HG02571 (cell line): ENCODE measurements around the gene SLC39A11.

Experiments
- ATAC-seq: cut with Tn5 transposase; IDR thresholded peaks from one replicate; pipeline ENCODE4 v1.9.1; 2021; ENCODE audit warnings: mild to moderate bottlenecking, moderate library complexity; ENCODE audit not compliant: unreplicated experiment

Gene SLC39A11

DNA sequence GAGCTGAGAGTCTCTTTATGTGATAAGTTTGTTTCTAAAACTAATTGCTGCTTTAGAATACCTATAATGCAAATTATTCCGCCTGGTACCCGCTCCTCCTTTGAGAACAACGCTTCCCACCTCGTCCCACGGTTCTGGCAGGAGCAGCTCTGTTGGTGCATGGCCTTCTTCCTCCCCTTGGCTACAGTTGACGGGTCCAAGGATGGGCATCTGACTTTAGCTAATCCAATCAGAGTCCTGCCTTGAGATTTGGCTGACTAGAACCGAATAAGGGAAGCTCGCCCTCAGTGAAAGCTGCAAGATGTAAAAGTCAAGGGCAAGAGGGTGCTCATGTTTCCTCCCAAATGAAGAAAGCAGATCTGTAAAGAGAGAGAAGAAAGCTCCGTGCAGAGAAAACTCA is 481.3 kb downstream of the SLC39A11 start:
- ATAC-seq: no peak

DNA sequence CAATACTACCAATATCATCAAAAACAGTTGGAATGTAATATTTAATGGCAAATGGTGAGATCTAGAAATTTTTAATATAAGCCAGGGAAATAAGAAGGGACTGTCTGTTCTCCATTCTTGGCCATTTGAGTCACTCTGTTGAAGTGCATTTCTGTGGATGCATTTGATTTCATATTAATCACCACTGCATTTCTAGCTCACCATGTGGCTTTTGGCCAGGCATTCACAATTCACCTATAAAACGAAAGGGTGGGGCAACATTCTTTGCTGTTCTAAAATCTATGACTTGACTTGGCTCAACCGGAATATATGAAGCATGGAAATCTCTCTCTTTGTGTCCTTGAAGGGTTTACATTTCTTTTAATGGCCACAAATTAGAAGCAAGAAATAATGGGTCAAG is 483.0 kb downstream of the SLC39A11 start:
- ATAC-seq: no peak

DNA sequence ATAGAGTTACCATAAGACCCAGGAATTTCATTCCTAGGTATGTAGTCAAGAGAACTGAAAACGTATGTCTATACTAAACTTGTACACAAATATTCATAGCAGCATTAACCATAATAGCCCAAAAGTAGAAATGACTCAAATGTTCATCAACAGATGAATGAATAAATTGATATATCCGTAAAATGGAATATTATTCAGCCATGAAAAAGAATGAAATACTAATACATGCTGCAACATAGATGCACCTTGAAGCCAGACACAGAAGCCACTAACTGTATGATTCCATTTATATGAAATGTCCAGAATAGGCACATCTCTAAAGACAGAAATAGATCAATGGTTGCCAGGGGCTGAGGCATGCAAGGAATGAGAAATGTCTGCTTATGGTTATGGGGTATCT is 484.1 kb downstream of the SLC39A11 start:
- ATAC-seq: no peak

DNA sequence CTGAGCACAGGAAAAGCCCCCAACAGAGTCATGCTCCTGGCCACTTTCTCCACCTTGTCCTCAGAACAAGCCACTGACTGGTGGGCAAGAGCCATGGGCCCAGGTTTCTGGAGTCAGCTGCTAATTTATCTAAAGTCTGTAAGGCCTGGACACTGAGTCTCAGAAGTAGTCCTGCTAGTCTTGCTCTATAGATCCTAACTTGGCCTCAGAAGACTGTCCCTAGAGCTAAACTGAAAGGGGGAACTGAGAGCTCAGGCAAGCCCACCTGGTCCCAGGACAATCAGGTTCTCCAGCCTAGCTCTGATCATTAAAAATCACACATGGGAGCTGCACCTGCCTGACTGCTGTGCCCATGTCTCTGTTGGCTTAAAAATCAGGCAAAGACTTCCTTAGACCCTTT is 485.8 kb downstream of the SLC39A11 start:
- no peak for ATAC-seq

DNA sequence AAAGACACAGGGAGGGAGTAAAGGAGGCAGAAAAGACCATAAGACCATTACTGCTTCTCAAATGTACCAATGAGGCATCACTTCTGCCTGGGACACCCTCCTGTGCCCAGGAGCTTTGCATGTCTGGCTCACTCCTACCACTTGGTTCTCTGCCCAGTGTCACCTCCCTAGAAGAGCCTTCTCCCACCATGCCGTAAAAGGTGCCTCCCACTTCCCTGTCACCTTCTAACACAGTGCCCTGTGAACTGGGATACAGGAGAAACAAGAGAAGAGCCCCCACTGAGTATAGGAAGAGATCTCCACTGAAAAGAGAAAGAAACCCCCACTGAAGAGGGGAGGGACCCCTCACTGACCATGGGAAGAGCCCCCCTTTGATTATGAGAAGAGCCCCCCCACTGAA is 486.9 kb downstream of the SLC39A11 start:
- ATAC-seq: no peak

DNA sequence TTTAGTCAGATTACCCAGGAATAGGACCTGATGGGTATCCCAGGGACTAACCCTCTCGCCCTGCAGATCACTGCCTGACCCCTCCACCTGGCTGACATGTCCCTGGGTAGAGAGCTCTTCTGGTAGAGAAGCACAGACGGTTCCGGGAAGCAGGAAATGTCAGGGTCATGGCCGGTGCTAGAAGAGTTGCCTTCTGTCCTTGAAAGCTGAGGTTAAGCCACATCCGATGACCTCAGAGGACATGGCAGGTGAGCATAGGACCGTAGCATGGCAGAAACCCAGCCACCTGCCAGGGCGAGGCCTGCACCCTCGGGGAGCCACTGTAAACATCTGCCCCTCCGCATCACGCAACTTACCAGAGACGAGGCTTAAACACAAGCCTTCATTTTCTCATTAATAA is 488.0 kb downstream of the SLC39A11 start:
- no peak for ATAC-seq

DNA sequence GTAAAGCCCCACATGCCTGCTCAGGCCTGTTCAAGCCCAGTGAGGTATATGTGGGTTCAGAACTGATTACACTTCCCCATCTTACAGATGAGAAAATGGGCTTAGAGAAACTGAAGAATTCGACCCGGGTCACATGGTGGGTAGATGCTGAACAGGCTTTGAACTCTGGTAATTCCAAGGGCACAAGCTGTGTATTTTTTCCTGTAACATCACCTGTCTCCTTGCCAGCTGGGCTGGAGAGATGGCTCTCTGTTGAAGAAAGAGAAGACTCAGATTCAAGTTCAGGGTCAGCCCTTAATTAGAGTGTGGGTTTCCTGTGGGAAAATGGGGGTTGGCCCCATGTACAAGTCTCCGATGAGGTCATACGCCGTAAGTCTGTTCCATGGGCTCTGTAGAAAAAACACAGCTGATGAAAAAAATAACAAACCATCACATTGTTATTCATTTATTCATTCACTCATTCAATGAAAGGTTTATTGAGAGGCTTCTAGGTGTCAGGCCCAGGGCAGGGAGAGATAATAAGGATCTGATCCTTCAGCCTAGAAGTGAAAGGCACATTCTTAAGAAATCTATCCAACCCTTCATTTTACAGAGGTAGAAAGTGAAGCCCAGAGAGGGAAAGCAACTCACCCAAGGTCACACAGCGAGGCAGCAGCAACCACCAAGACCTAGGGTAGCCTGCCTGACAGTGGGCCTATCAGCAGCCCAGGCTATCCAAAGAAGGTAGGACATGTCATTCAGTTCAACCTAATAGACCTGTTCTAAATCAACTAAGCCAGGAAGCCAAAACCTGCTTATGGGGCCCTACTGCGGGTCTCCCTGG is 488.9 kb downstream of the SLC39A11 start:
- no peak for ATAC-seq

DNA sequence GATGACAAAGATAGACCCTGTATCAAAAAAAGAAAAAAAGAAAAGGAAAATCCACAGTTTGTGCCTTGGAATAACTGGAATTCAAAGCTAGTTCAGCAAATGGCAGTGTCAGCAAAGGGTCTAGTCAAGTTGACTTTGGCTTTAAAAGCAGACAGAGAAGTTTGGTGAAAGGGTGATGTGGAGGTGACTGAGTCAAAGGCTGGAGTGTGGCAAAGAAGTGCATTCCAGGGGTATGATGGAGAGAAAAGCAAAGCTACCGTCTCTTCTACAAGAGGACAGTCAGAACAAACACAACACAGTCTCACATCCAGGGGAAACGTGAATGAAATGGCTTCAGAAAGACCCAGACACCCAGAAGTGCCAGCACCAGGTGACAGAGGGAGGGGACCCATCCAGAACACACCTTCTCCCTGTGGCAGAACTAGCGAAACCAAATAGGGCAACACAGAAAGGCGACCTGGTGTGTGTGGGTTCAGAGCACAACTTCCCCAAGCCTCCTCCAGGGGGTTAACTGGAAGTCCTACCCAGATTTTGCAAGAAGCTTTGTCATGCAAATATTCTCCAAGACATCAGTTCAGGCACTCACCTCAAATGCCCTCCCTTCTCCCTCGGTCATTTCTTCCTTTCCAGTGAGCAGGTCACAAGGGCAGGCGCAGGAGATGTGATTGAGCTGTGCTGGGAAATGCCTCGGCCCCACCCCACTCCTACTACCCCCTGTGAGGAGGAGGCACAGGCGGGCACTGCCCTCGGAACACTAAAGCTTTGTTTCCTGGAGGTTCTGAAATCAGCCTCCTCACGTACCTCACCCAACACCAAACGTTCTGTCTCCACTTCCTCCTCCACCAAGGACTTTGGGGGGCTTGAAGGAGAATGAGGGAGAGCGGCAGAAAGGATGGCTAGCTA is 489.7 kb downstream of the SLC39A11 start:
- no peak for ATAC-seq

DNA sequence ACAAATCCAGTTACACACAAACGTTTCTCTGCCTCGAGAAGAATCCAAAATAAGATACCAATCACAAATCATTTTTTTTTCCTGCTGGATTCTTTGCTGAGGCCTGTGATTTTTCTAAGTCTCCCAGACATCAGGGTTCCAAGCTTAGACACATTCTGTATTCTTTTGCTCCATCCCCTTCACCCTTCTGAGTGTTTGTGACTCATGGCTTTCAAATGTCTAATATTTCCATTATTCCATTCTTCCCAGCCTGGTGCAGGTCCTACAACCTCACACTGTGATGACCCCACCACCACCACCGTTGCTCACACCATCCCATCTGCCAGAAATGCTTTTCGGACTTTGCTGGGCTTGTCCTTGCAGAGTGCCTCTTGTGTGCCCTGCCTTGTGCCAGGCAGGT is 491.6 kb downstream of the SLC39A11 start:
- ATAC-seq: no peak

DNA sequence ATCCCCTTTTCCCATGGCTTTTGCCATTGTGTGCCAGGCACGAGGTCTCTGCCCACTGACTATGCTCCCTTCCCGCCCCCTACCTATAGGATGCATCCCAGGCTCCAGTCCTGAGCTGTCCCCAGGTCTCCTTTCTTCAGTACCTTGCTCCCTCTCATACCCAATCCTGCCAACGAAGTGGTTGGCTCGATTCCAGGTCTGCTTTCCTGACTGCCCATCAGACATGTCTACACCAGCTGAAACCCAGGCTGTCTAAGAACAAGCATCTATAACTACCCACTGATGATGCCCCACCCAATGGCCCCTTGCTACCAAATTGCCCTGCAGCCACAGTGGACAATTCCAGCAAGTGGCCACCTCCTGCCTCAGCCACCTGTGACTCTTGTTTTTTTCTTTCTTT is 492.6 kb downstream of the SLC39A11 start:
- ATAC-seq: no peak

DNA sequence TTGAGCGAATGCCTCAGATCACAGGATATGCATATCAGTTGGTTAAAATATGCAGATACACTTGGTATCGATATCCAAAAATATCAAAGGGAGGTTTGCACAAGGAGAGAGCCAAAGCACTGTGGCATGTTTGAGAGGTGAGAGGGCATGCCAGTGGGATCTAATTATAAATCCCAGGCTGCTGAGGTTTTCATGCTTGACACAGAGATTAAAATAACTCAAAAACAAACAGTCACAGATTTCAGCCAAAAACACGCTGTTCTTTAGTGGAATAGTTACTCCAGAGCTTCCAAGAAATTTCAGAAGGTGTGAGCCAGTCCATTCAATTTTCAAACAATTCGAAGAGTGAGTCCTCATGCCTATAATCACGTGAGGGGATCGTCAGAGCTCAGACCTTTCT is 493.8 kb downstream of the SLC39A11 start:
- ATAC-seq: no peak

DNA sequence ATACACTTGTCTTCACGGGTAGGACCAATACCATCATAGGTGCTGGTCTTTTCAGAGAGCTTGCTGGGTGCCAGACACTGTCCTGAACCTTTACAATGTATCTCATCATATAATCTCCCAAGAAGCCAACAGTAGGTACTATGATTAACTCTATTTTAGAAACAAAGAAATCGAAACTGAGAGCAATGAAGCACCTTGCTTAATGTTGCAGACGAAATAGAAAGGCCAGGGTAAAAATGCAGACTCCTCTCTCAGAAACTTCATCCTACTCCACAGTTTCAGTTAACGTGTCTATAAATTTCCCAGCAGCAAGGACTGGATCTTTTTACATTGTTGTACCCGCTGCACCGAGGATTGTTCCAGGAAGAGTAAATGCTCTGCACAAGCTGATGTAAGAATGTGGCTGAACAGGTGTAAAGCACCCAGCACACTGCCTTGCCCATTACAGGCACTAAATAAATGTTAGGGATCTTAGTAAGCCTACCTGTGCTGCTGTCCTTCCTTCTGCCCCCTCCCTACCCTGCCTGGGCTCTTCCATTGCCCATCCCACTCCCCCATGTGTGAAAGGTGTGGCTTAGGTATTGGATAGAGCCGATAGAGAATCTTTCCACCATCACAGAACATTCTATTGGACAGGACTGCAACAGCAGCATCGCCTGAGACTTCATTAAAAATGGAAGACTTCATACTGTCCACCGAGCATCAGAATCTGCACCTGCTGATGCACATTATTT is 495.0 kb downstream of the SLC39A11 start:
- no peak for ATAC-seq
